Esophagus muscularis mucosa (tissue), 4 donors: ENCODE measurements around the gene TCTN1.

Source experiments
- EP300 ChIP-seq: sonication (generic); formaldehyde crosslinking; IDR thresholded peaks from one replicate; pipeline ENCODE4 v1.6.1; 2017; ENCODE audit warnings: antibody characterized with exemption
- POLR2AphosphoS5 ChIP-seq, 2 donors: sonication (generic); formaldehyde crosslinking; IDR thresholded peaks; one replicate each; pipeline ENCODE4 v1.6.1; 2017; ENCODE audit warnings: antibody characterized with exemption in 2 of 2
- TF ChIP-seq, protein P1 (sequence below), 3 experiments: fragments of 200-600 bp in 2 of 3; fragments of 450-650 bp in 1 of 3; sonication (generic) in 2 of 3; IDR thresholded peaks; one replicate each; pipeline ENCODE4 v1.5.1; 2017 to 2019; ENCODE audit warnings: antibody characterized with exemption in 3 of 3, mild to moderate bottlenecking in 2 of 3, moderate library complexity in 1 of 3

- TF ChIP-seq, protein P1, sequence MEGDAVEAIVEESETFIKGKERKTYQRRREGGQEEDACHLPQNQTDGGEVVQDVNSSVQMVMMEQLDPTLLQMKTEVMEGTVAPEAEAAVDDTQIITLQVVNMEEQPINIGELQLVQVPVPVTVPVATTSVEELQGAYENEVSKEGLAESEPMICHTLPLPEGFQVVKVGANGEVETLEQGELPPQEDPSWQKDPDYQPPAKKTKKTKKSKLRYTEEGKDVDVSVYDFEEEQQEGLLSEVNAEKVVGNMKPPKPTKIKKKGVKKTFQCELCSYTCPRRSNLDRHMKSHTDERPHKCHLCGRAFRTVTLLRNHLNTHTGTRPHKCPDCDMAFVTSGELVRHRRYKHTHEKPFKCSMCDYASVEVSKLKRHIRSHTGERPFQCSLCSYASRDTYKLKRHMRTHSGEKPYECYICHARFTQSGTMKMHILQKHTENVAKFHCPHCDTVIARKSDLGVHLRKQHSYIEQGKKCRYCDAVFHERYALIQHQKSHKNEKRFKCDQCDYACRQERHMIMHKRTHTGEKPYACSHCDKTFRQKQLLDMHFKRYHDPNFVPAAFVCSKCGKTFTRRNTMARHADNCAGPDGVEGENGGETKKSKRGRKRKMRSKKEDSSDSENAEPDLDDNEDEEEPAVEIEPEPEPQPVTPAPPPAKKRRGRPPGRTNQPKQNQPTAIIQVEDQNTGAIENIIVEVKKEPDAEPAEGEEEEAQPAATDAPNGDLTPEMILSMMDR (IDR thresholded peaks at IDR 0.05) = no peak
- TF ChIP-seq EP300 (no peak), POLR2AphosphoS5 (IDR thresholded peaks at IDR 0.05) (peak; percentile 20 to 38)
Observed at GRCh38 chr12:110582276-110583136, 31.4 kb upstream of the TCTN1 start.
